ENCODE measurements around the gene SCYGR8. TPM values are rescaled to one million over a fixed set of nuclear protein-coding genes. Genes with fewer than 3 reads are reported as not detected.
"Not testable (repeated sequence)": the region's sequence is repeated elsewhere in the genome, so short reads cannot be mapped to it uniquely, and the experiment has no call there.

Gene SCYGR8
- total RNA-seq, 1 donor from 2014 or later = not detected

GRCh38 chr2:227756261-227756660 lies 10.6 kb downstream of the SCYGR8 start:
- intact Hi-C loops (cut with DNase I); DNase-seq (ENCODE audit: low spot score); ATAC-seq: not testable (repeated sequence)

- no peak for ATAC-seq
- intact Hi-C loops (cut with DNase I) = loop anchor here (10.0 kb wide), 1 partner anchor 105 kb away; no protein-coding TSS in a partner anchor
Observed at GRCh38 chr2:227759411-227760118, 13.9 kb downstream of the SCYGR8 start.

GRCh38 chr2:227761740-227762476 lies 16.2 kb downstream of the SCYGR8 start:
- ATAC-seq = no peak
- no peak for DNase-seq (ENCODE audit: low spot score)
- intact Hi-C loops (cut with DNase I) = loop anchor here (10.0 kb wide), 1 partner anchor 107 kb away; no protein-coding TSS in a partner anchor

More at GRCh38 chr2:227759411-227760118, 13.9 kb downstream of the SCYGR8 start:
- no peak for DNase-seq (ENCODE audit: low spot score)

GRCh38 chr2:227765788-227766372 lies 20.2 kb downstream of the SCYGR8 start:
- DNase-seq (ENCODE audit: low spot score) (no peak), ATAC-seq (peak; percentile 41)
- intact Hi-C loops (cut with DNase I) = loop anchor here (10.0 kb wide), 1 partner anchor 111 kb away; no protein-coding TSS in a partner anchor

GRCh38 chr2:227766373-227766883 lies 20.7 kb downstream of the SCYGR8 start:
- ATAC-seq = peak; percentile 96
- intact Hi-C loops (cut with DNase I) = loop anchor here (10.0 kb wide), 1 partner anchor 112 kb away; no protein-coding TSS in a partner anchor
- DNase-seq (ENCODE audit: low spot score) = peak; percentile 88

GRCh38 chr2:227767830-227768229 lies 22.1 kb downstream of the SCYGR8 start:
- DNase-seq (ENCODE audit: low spot score) (no peak), ATAC-seq (no peak)
- intact Hi-C loops (cut with DNase I) = loop anchor here (10.0 kb wide), 1 partner anchor 113 kb away; no protein-coding TSS in a partner anchor

GRCh38 chr2:227772197-227772661 lies 26.5 kb downstream of the SCYGR8 start:
- DNase-seq (ENCODE audit: low spot score) (no peak), ATAC-seq (peak; percentile 15)
- intact Hi-C loops (cut with DNase I) = no loop called here

GRCh38 chr2:227772932-227773331 lies 27.2 kb downstream of the SCYGR8 start:
- no peak for DNase-seq (ENCODE audit: low spot score)
- intact Hi-C loops (cut with DNase I) = no loop called here

GRCh38 chr2:227774011-227774624 lies 28.4 kb downstream of the SCYGR8 start:
- DNase-seq (ENCODE audit: low spot score) = no peak
- intact Hi-C loops (cut with DNase I) = no loop called here
- ATAC-seq = no peak

More at GRCh38 chr2:227772932-227773331, 27.2 kb downstream of the SCYGR8 start:
- ATAC-seq = no peak

- intact Hi-C loops (cut with DNase I) = no loop called here
- ATAC-seq = no peak
Observed at GRCh38 chr2:227774895-227775842, 29.5 kb downstream of the SCYGR8 start.

GRCh38 chr2:227780981-227781615 lies 35.4 kb downstream of the SCYGR8 start:
- ATAC-seq (no peak), DNase-seq (ENCODE audit: low spot score) (no peak)
- intact Hi-C loops (cut with DNase I) = no loop called here

More at GRCh38 chr2:227774895-227775842, 29.5 kb downstream of the SCYGR8 start:
- no peak for DNase-seq (ENCODE audit: low spot score)

- ATAC-seq (no peak), DNase-seq (ENCODE audit: low spot score) (no peak)
- intact Hi-C loops (cut with DNase I) = no loop called here
Observed at GRCh38 chr2:227781841-227782240, 36.1 kb downstream of the SCYGR8 start.

GRCh38 chr2:227782804-227783203 lies 37.1 kb downstream of the SCYGR8 start:
- DNase-seq (ENCODE audit: low spot score) (no peak), ATAC-seq (no peak)
- intact Hi-C loops (cut with DNase I) = no loop called here

- intact Hi-C loops (cut with DNase I) = no loop called here
Observed at GRCh38 chr2:227783404-227784138, 37.9 kb downstream of the SCYGR8 start.

GRCh38 chr2:227785293-227785692 lies 39.6 kb downstream of the SCYGR8 start:
- intact Hi-C loops (cut with DNase I) = no loop called here
- ATAC-seq (no peak), DNase-seq (ENCODE audit: low spot score) (no peak)

More at GRCh38 chr2:227783404-227784138, 37.9 kb downstream of the SCYGR8 start:
- peak; percentile 34 for ATAC-seq
- DNase-seq (ENCODE audit: low spot score) = no peak

GRCh38 chr2:227788561-227789018 lies 42.9 kb downstream of the SCYGR8 start:
- ATAC-seq (no peak), DNase-seq (ENCODE audit: low spot score) (no peak)
- intact Hi-C loops (cut with DNase I) = no loop called here

Measured in sciatic nerve (tissue), 2 donors.